Left ventricle myocardium inferior (tissue), 1 donor: ENCODE results near the gene CPEB2. TPM values are rescaled to one million over a fixed set of nuclear protein-coding genes. Genes with fewer than 3 reads are reported as not detected.

Experiments
- DNase-seq: peaks from one replicate; pipeline ENCODE4 v3.0.0-alpha.2; 2020
- H3K27ac ChIP-seq: fragments of 200-600 bp; replicated peaks from 2 replicates; pipeline ENCODE4 v1.8.0; 2021
- H3K27me3 ChIP-seq: fragments of 200-600 bp; 2 replicates; pipeline ENCODE4 v1.8.0; 2021; ENCODE audit warnings: low read depth
- H3K36me3 ChIP-seq: fragments of 200-600 bp; 2 replicates; pipeline ENCODE4 v1.8.0; 2021
- H3K4me1 ChIP-seq: fragments of 200-600 bp; 2 replicates; pipeline ENCODE4 v1.8.0; 2021
- H3K4me3 ChIP-seq: fragments of 200-600 bp; 2 replicates; pipeline ENCODE4 v1.8.0; 2021; ENCODE audit warnings: mild to moderate bottlenecking, moderate library complexity
- H3K9me3 ChIP-seq: fragments of 200-600 bp; replicated peaks from 2 replicates; pipeline ENCODE4 v1.8.0; 2021
- intact Hi-C: fragments of 100-400 bp; cut with micrococcal nuclease; formaldehyde crosslinking; loops from one replicate; pipeline ENCODE4 v1.11.0; 2022
- total RNA-seq: library from RNA; stranded (reverse); fragmentation: NEBNext Ultra II Directional; extraction: Animal tissue kit (Norgen Biotek cat#: 25700); gene quantifications from one replicate; pipeline ENCODE4 v1.2.1, GENCODE V29; 2021
- TF ChIP-seq, protein P1 (sequence below): fragments of 200-600 bp; IDR thresholded peaks from 2 replicates; pipeline ENCODE4 v1.8.0; 2021; ENCODE audit warnings: antibody characterized with exemption, mild to moderate bottlenecking, borderline replicate concordance
- donor health status: DM: no; HTN: yes; CAD: no; lungs with severe emphysema.

The CPEB2 gene
- total RNA-seq, 1 donor from 2014 or later: 23.3 TPM

DNA sequence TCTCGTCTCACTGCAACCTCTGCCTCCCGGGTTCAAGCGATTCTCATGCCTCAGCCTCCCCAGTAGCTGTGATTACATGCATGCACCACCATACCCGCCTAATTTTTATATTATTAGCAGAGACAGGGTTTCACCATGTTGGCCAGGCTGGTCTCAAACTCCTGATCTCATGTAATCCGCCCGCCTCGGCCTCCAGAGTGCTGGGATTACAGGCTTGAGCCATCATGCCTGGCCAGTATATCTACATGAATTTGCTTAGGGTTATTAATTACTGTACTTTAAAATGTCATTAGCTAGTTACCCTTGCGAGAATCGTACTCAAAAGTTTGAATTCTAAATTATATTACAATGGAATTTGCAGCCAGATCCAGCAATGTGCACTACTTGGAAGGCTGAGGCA lies 8.9 kb downstream of the CPEB2 start:
- no peaks in the 10 kb centered on the region for H3K9me3 ChIP-seq
- TF ChIP-seq, protein P1, sequence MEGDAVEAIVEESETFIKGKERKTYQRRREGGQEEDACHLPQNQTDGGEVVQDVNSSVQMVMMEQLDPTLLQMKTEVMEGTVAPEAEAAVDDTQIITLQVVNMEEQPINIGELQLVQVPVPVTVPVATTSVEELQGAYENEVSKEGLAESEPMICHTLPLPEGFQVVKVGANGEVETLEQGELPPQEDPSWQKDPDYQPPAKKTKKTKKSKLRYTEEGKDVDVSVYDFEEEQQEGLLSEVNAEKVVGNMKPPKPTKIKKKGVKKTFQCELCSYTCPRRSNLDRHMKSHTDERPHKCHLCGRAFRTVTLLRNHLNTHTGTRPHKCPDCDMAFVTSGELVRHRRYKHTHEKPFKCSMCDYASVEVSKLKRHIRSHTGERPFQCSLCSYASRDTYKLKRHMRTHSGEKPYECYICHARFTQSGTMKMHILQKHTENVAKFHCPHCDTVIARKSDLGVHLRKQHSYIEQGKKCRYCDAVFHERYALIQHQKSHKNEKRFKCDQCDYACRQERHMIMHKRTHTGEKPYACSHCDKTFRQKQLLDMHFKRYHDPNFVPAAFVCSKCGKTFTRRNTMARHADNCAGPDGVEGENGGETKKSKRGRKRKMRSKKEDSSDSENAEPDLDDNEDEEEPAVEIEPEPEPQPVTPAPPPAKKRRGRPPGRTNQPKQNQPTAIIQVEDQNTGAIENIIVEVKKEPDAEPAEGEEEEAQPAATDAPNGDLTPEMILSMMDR: no peak
- H3K36me3 ChIP-seq: peaks cover 39% of the 10 kb centered on the region
- H3K4me1 ChIP-seq: peaks cover 94% of the 10 kb centered on the region
- H3K27me3 ChIP-seq: no peaks in the 10 kb centered on the region
- H3K27ac ChIP-seq: no peak overlapping the region
- intact Hi-C loops: no loop called here
- DNase-seq: no peak
- H3K4me3 ChIP-seq: no peak overlapping the region

DNA sequence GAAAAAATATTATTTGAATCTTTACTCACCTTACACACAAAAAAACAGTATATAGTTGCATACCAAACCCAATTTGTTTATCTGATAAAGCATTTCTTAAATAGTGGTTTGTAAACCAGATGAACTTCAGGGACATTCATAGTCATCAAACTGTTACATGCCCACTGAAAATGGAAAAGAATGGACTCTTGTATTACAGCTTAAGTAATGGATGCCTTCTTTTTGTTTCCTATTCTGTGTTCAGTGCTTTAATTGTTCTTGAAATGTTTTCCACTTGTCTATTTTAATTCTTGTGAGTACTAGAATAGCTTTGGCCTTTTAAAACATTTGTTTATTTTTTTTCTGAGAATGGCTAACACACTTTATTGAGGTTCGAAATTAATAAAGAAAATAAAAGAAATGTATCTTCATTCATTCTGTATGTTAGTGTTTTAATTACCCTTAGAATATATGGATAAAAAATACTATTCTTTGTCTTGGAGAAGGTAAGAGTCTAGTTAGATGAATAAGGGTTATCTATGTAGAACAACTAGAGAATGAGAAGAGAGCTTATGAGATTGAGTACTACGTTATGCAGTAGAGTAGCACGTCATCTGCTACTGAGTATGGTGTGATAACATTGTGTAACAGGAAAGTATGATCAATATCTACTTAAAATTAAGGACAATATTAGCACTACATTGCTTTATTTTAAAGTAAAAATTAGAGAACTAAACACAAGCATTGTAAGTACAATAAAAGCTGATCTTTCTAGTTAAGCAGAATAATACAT lies 9.9 kb downstream of the CPEB2 start:
- no peak for DNase-seq
- peaks cover 86% of the 10 kb centered on the region for H3K4me1 ChIP-seq
- H3K36me3 ChIP-seq: peaks cover 47% of the 10 kb centered on the region
- no peaks in the 10 kb centered on the region for H3K27me3 ChIP-seq
- H3K9me3 ChIP-seq: no peaks in the 10 kb centered on the region
- TF ChIP-seq, protein P1: no peak
- H3K4me3 ChIP-seq: no peak overlapping the region
- no peak overlapping the region for H3K27ac ChIP-seq
- intact Hi-C loops: no loop called here

DNA sequence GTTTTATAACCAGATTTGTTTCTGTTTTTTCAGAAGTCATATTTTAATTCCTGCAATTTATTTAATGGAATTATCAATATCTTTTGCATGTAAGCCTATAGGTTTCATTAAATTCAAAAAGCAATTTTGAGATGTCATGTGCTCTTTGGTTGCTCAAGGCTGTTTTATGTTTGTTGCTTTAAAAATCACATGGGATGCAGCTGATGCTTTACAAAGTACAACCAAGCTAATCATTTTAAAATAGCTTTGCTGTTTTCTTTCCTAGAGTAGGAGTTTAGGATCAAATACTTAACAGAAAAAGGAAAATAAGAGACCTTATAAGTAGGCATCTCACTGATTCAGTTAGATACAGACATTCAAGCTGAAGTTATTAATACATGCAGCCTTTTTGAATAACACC lies 11.3 kb downstream of the CPEB2 start:
- no peaks in the 10 kb centered on the region for H3K27me3 ChIP-seq
- peaks cover 40% of the 10 kb centered on the region for H3K36me3 ChIP-seq
- H3K27ac ChIP-seq: no peak overlapping the region
- no peaks in the 10 kb centered on the region for H3K9me3 ChIP-seq
- intact Hi-C loops: no loop called here
- no peak overlapping the region for H3K4me3 ChIP-seq
- no peak for DNase-seq
- peaks cover 86% of the 10 kb centered on the region for H3K4me1 ChIP-seq
- TF ChIP-seq, protein P1: no peak

DNA sequence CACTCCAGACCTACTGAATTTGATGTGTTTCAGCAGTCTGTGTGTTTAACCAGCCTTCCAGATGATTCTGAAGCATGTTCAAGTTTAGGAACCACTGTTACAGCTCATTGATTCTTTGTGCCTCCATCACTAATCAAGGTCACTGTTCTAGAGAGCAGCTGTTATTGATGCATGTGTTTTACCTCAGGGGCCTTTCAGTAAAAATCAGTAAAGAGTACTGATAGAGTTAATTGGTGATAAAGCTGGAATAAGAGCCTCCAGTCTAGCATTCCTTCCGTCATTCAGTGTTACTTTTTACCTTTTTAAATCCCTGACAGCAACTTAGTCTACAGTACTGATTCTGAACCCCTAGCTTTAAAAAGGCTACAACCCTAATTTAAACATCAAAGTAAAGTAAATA lies 12.9 kb downstream of the CPEB2 start:
- Histone ChIP-seq H3K4me1 (peaks cover 82% of the 10 kb centered on the region), H3K27ac (no peak overlapping the region), H3K36me3 (peaks cover 36% of the 10 kb centered on the region), H3K9me3 (no peaks in the 10 kb centered on the region), H3K4me3 (no peak overlapping the region), H3K27me3 (no peaks in the 10 kb centered on the region)
- no peak for DNase-seq
- TF ChIP-seq, protein P1: no peak
- intact Hi-C loops: no loop called here

DNA sequence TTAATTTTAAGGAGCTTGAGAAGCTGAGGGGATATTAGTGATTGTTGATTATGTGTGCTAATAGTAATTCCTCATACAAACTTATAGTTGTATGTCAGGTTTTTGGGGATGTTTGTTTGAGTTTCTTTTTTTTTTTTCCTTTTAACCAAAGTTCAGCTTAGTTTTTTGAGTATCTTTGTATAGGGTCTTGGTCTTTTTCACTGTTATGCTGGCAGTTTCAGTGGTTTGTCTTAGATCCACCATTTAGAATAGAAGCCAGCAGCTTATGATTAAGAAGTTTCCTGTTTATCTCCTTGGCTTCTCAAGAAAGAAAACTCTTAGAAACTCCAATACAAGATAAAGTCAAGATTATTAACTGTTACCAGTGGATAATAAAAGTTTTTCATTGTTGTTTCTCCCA lies 16.1 kb downstream of the CPEB2 start:
- TF ChIP-seq, protein P1: no peak

More for the DNA sequence above, 16.1 kb downstream of the CPEB2 start:
- H3K27me3 ChIP-seq: no peaks in the 10 kb centered on the region
- no peak for DNase-seq
- no peak overlapping the region for H3K27ac ChIP-seq
- peaks cover 83% of the 10 kb centered on the region for H3K4me1 ChIP-seq
- no peak overlapping the region for H3K4me3 ChIP-seq
- H3K36me3 ChIP-seq: peaks cover 31% of the 10 kb centered on the region
- H3K9me3 ChIP-seq: no peaks in the 10 kb centered on the region
- intact Hi-C loops: no loop called here
